ENCODE data around the gene SCNN1G.

DNA sequence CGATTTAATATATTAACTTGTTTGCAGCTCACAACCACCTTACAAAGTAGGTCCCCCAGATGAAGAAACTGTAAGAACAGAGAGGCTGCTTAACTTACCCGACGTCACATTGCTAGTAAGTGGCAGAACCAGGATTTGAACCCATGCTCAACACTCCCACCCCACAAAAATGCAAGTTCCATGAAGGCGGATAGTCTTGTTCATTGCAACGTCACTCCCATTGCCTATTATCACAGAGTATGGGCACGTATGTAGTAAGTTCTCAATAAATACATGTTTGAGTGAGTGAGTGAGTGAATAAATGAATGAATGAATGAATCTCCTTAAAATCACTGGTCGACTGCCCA, 34.4 kb upstream of the SCNN1G start:
- TF ChIP-seq, protein P1, sequence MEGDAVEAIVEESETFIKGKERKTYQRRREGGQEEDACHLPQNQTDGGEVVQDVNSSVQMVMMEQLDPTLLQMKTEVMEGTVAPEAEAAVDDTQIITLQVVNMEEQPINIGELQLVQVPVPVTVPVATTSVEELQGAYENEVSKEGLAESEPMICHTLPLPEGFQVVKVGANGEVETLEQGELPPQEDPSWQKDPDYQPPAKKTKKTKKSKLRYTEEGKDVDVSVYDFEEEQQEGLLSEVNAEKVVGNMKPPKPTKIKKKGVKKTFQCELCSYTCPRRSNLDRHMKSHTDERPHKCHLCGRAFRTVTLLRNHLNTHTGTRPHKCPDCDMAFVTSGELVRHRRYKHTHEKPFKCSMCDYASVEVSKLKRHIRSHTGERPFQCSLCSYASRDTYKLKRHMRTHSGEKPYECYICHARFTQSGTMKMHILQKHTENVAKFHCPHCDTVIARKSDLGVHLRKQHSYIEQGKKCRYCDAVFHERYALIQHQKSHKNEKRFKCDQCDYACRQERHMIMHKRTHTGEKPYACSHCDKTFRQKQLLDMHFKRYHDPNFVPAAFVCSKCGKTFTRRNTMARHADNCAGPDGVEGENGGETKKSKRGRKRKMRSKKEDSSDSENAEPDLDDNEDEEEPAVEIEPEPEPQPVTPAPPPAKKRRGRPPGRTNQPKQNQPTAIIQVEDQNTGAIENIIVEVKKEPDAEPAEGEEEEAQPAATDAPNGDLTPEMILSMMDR (IDR thresholded peaks at IDR 0.05): no peak
- no peak for TF ChIP-seq POLR2A (IDR thresholded peaks at IDR 0.05)
- TF ChIP-seq EP300 (IDR thresholded peaks at IDR 0.05): no peak
- no peak for TF ChIP-seq POLR2AphosphoS5 (IDR thresholded peaks at IDR 0.05)
